Activated gamma-delta T cell treated with anti-CD3 and anti-CD28 coated beads, Interleukin-2, amount 50 U/mL, for 16 hours (primary cell): ENCODE data around the gene CDH11.

Experiments
- DNase-seq: peaks from one replicate; pipeline ENCODE4 v3.0.0-alpha.2; 2020; ENCODE audit warnings: low read depth

CDH11 gene

GRCh38 chr16:64977206-64977920 is 144.5 kb downstream of the CDH11 start:
- DNase-seq: no peak

DNA sequence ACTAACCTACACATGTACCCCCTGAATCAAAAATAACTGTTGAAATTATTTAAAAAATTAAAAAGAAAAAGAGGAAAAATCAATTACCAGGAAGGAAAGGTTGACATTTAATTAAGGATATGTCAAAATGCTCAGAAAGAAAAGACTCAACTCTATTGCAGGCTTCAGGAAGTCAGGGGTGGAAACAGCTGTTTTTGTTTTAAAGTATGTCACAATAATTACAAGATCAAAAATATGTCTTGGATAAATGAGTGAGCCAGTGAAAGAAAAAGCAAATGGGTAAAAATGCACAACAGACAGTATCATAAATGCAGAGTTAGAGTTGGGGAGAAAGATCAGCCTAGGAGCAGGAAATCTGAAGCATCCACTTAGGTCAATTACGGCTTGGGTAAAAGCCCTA is 146.0 kb downstream of the CDH11 start:
- no peak for DNase-seq

DNA sequence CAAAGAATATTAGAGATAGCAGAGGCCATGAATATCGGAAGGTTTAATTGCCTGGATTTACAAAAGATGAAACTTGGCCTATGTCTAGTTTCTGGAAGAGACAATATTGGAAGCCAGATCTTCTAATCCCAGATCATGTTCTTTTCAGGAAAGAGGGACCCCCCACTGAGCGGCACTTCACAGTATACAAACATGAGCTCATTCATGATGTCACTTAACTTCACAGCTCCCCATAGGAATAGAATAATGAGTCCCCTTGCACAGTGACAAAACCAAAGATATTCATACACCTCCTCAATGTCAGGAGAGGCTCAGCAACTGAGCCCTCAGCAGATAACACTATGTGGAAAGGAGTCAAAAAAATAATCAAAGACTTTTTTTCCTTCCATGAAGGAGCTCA is 147.5 kb downstream of the CDH11 start:
- DNase-seq: no peak

DNA sequence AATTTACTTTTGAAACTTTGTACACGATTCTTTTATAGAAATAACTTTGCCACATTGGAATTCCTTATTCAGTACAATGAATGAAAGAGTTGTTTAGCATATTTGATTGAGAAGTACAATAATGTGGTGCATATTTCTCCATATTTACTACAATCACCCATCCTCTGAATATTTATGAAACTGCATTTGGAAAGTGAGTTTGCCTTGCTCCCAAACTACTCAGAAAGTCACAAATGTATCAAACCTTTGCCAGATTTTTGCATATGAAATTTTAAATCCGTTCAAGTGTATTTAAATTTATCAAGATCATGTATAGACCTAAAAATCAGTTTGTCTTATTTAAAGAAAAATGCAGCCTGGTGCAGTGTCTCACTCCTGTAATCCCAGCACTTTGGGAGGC is 148.7 kb downstream of the CDH11 start:
- no peak for DNase-seq

- DNase-seq: no peak
Observed at GRCh38 chr16:64971171-64971570, 150.7 kb downstream of the CDH11 start.

DNA sequence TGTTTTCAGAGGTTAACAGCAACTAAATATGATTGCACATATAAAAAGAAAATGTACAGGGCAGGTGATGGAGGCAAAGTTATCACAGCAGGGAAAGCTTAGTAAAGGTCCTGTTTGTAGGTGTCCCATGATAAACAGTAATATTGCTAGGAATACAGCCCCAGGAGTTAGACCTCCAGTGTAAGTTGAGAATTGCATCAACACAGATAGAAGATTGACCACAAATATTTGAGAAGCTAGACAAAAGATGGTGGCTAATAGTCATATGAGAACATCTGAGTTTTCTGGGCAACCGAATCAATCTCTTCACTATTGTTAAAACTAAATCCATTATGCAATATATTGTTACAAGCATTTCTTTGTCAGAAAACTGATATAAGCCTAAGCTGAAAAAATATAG is 152.6 kb downstream of the CDH11 start:
- no peak for DNase-seq

DNA sequence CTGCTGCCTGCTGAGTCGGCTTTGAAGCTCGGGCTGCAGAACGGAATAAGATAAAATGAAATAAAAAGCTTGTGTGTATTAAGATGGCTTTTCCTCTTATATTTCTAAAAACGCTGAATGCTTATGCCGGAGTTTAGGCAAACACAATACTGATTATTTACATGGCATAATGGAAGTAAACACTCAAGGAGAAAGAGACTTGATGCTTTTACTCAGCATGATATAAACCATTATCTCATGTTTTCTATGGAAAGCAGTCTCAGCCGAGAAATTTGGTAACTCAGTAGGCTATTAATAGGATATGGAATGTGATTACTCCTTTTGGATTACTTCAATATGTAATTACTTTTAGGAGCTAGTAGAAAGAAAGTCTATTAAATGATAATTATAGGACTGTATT is 153.3 kb downstream of the CDH11 start:
- no peak for DNase-seq

- DNase-seq: no peak
Observed at GRCh38 chr16:64964126-64964540, 157.7 kb downstream of the CDH11 start.

- DNase-seq: no peak
Observed at GRCh38 chr16:64962786-64963185, 159.1 kb downstream of the CDH11 start.

DNA sequence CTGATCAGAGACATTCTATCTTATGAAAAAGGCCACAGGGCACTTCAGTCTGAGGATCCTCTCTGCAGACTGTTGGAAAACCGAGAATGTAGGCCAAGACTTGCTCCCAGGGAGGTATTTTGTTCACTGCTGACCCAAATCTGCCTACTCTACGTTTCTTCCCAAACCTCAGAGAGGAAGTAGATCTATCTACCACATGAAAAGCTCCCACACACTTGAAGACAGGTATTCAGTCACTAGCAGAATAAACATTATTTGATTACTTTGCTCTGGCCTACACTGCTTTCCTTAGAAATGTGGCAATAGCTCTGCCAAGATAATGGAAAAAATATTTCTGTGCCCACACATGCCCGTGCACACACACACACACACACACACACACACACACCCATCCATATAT is 164.6 kb downstream of the CDH11 start:
- no peak for DNase-seq

DNA sequence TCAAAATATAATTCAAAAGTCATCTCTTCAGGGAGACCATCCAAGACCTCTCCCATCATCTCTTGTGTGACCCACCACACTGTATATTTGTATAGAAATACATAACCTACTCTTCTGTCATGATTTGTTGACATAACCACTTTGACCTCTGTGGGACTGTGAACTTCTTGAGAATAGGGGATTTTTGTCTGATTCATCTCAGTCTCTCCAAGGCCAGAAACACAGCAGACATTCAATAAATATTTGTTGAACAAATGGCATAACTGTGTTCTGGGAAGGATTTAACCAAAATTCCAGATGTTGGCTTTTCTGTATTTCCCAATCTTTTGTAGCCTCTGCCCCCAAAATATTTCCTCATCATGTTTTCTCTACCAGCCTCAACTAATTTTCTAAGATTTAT is 169.7 kb downstream of the CDH11 start:
- no peak for DNase-seq

GRCh38 chr16:64951193-64951592 is 170.7 kb downstream of the CDH11 start:
- no peak for DNase-seq

DNA sequence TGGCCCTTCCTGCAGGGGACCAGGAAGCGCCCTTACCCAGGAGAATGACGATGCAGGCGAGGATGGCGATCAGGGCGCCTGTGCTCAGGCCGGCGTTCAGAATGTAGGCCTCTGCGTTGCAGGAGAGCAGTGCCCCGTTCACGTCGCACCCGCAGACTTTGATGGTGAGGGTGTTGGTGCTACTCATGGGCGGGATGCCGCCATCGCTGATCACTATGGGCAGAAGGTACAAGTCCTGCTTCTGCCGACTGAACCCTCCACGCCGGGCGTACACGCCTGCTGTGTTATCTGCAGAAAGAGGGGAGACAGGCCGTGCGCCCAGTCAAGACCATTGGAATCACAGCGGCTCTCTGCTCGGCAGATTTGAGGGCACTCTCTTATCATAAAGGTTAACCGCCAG is 171.1 kb downstream of the CDH11 start:
- no peak for DNase-seq

- no peak for DNase-seq
Observed at GRCh38 chr16:64950262-64950661, 171.6 kb downstream of the CDH11 start.

GRCh38 chr16:64948056-64948455 is 173.8 kb downstream of the CDH11 start:
- no peak for DNase-seq

DNA sequence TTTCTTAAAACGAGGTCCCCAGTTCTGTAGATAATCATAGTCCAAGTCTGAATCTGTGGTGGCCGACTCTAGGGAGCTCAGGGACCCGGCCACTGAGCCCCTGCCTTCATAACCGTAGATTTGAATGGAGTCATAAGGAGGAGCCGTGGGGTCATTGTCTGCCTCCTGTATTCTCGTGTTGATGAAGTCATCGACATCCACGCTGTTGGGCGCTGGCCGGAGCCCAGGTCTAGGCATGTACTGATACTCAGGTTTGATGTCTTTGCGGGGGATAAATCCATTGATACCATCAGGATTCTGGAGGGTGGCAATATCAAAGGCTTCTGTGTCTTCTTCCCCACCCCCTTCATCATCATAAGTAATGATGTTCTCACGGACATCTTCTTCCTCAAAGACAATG is 174.2 kb downstream of the CDH11 start:
- DNase-seq: no peak

DNA sequence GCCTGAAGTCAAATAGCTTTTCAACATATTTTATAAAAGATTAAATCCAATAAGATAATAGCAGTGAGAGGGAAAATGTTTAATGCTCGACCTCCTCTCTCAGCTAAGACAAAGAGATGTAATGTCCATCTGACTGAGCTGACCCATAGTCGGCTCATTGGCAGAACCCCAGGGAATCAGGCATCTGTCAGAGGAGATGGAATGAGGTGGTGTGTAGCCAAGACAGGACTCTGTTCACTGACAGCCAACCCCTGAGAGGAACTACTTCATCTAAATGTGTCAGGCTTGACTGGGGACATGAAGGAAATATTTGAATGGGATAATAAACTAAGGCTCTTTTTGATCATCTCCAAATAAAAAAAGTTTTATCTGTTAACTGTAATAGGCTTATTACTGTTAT is 188.0 kb downstream of the CDH11 start:
- no peak for DNase-seq

DNA sequence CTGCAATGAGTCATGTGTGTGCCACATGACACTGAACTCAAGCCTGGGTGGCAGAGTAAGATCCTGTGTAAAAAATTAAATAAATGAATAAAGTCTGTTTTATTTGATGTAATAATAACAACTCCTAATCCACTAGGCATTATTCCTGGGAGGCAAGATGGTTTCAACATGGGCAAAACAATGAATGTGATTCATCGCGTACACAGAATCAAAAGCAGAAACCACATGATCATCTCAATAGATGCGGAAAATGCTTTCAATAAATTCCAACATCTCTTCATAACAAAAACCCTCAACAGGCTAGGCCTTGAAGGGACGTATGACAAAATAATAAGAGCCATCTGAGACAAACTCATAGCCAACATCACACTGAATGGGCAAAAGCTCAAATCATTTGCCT is 195.4 kb downstream of the CDH11 start:
- no peak for DNase-seq

DNA sequence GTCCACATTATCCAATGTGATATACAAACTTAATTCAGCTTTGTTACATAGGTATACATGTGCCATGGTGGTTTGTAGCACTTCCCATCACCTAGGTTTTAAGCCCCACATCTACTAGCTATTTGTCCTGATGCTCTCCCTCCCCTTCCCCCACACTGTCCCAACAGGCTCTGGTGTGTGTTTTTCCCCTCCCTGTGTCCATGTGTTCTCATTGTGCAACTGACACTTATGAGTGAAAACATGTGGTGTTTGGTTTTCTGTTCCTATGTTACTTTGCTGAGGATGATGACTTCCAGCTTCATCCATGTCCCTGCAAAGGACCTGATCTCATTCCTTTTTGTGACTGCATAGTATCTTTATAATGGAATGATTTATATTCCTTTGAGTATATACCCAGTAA is 196.7 kb downstream of the CDH11 start:
- DNase-seq: no peak

DNA sequence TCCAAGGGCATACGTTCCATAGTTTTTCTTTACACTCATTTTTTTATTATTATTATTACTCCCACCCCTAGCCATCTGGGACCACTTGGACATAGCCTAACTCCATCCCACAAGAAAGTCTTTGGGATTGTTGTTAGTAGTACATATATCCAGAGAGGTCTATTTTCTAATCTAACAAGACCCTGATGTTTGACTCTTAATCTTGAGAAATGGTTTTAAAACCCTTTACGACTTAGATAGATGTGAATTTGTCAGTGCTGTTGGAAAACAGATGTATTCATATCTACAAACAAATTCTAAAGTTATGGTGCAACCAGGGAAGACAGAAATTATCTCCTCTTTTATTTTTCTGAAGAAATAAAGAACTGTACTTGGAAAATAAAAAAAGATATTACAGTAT is 197.8 kb downstream of the CDH11 start:
- DNase-seq: no peak

GRCh38 chr16:64919929-64920607 is 201.8 kb downstream of the CDH11 start:
- DNase-seq: no peak

DNA sequence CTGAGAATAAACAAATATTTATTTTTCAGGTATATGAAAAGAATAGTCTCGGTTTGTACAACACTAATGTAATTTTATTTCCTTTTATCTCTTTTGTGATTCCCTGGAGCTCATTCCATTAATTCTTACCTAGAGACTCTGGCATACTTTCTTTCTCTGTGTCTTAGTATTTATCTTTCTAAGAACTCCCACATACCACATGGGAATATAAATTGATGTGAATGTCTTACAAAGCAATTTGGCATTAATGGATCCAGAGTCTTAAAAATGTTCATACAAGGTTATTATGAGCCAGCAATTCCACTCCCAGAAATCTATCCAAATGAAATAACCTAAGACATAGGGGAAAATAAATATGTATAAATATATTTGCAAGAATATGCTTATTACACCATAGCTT is 202.7 kb downstream of the CDH11 start:
- no peak for DNase-seq

GRCh38 chr16:64916051-64916450 is 205.8 kb downstream of the CDH11 start:
- no peak for DNase-seq

DNA sequence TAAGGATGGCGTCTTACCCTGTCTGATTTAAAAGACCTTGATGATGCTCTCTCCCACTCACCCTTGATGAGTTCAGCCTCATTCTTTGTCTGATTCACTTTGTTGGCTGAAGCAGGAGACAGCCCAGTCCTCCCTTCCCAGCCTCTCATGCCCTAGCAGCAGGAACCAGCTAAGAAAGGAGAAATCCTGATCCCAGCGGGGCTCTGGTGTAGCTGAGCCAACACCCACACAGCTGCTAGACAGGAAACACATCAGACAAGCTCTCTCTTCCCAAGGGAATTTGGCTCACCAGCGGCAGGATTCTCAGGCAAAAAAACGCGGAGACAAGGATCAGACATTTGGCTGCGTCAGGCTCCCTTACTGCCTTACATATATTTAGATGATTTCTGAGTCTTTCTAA is 211.5 kb downstream of the CDH11 start:
- no peak for DNase-seq
